NCI-H69 (cell line): ENCODE measurements around the gene STIM1.
"Not testable (repeated sequence)": the region's sequence is repeated elsewhere in the genome, so short reads cannot be mapped to it uniquely, and the experiment has no call there.

Experiments used
- DNase-seq: peaks from one replicate; lab custom pipeline; 2025; lab: John Stamatoyannopoulos, UW

The STIM1 gene

GRCh38 chr11:4027746-4028145 is 172.3 kb downstream of the STIM1 start:
- DNase-seq: no peak

- peak; percentile 55 for DNase-seq
Observed at GRCh38 chr11:4030197-4030596, 174.7 kb downstream of the STIM1 start.

- DNase-seq: no peak
Observed at GRCh38 chr11:4032097-4032496, 176.6 kb downstream of the STIM1 start.

GRCh38 chr11:4035985-4036384 is 180.5 kb downstream of the STIM1 start:
- no peak for DNase-seq

GRCh38 chr11:4039011-4039410 is 183.5 kb downstream of the STIM1 start:
- DNase-seq: no peak

GRCh38 chr11:4040461-4040860 is 185.0 kb downstream of the STIM1 start:
- DNase-seq: no peak

GRCh38 chr11:4041731-4042391 is 186.4 kb downstream of the STIM1 start:
- DNase-seq: no peak

- DNase-seq: no peak
Observed at GRCh38 chr11:4044976-4045646, 189.6 kb downstream of the STIM1 start.

- DNase-seq: no peak
Observed at GRCh38 chr11:4048340-4048739, 192.9 kb downstream of the STIM1 start.

GRCh38 chr11:4049006-4049405 is 193.5 kb downstream of the STIM1 start:
- no peak for DNase-seq

- DNase-seq: no peak
Observed at GRCh38 chr11:4050138-4050537, 194.7 kb downstream of the STIM1 start.

GRCh38 chr11:4053200-4053599 is 197.7 kb downstream of the STIM1 start:
- not testable (repeated sequence) for DNase-seq

GRCh38 chr11:4054643-4055042 is 199.2 kb downstream of the STIM1 start:
- DNase-seq: no peak

- no peak for DNase-seq
Observed at GRCh38 chr11:4059424-4059823, 204.0 kb downstream of the STIM1 start.

- no peak for DNase-seq
Observed at GRCh38 chr11:4060182-4060923, 204.9 kb downstream of the STIM1 start.

GRCh38 chr11:4061700-4062099 is 206.2 kb downstream of the STIM1 start:
- DNase-seq: no peak

- no peak for DNase-seq
Observed at GRCh38 chr11:4063348-4063747, 207.9 kb downstream of the STIM1 start.

GRCh38 chr11:4064278-4064955 is 209.0 kb downstream of the STIM1 start:
- no peak for DNase-seq

- DNase-seq: no peak
Observed at GRCh38 chr11:4065086-4065485, 209.6 kb downstream of the STIM1 start.

GRCh38 chr11:4065601-4066377 is 210.3 kb downstream of the STIM1 start:
- no peak for DNase-seq

GRCh38 chr11:4066910-4067309 is 211.4 kb downstream of the STIM1 start:
- no peak for DNase-seq

GRCh38 chr11:4068962-4069361 is 213.5 kb downstream of the STIM1 start:
- no peak for DNase-seq
